BE2C (cell line): ENCODE measurements around the gene CLIC4.

Experiments
- DNase-seq: peaks from one replicate; pipeline ENCODE4 v3.0.0-alpha.2; 2020
- H3K27me3 ChIP-seq: fragments of 250-450 bp; sonication (Bioruptor Pico); 2 replicates; pipeline ENCODE4 v1.5.1; 2020; ENCODE audit warnings: mild to moderate bottlenecking
- H3K36me3 ChIP-seq: fragments of 250-450 bp; sonication (Bioruptor Pico); 2 replicates; pipeline ENCODE4 v1.5.1; 2020; ENCODE audit warnings: mild to moderate bottlenecking
- H3K4me1 ChIP-seq: fragments of 250-450 bp; sonication (Bioruptor Pico); 2 replicates; pipeline ENCODE4 v1.5.1; 2020
- H3K4me3 ChIP-seq: 2 replicates; pipeline ENCODE4 v1.5.1; 2011; ENCODE audit warnings: low read depth, low read length
- H3K9me3 ChIP-seq: fragments of 250-450 bp; sonication (Bioruptor Pico); 2 replicates; pipeline ENCODE4 v1.5.1; 2020
- TF ChIP-seq, protein P1 (sequence below): IDR thresholded peaks from 2 replicates; pipeline ENCODE4 v1.5.1; 2012; ENCODE audit warnings: mild to moderate bottlenecking, low read depth, low read length

CLIC4 gene

DNA sequence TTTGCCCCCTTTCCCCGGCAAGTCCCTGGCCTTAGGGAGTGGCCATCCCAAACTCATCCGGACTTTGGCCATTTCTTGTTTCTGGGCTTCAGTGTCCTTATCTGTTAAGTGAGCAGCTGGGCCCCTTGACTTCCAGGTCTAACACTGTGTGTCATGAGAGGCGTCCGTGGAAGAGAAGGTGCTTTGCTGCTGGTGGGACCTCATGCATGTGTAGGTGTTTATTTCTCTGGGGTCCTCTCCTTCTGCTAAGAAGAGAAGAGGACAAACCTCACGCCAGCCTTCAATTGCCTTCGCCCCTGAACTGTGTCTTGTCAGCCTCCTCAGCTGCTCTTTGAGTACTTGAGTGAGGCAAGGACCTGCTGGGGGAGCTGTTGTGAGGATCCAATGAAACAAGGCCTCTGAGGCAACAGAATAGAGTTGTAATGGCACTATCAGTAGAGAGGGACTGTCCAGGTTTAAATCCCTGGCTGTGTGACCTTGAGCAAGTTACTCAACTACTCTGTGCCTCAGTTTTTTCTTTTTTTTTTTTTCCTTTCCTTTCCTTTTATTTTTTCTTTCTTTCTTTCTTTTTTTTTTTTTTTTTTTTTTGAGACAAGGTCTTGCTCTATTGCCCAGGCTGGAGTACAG lies 112.4 kb downstream of the CLIC4 start:
- no peaks in the 10 kb centered on the region for H3K9me3 ChIP-seq
- TF ChIP-seq, protein P1, sequence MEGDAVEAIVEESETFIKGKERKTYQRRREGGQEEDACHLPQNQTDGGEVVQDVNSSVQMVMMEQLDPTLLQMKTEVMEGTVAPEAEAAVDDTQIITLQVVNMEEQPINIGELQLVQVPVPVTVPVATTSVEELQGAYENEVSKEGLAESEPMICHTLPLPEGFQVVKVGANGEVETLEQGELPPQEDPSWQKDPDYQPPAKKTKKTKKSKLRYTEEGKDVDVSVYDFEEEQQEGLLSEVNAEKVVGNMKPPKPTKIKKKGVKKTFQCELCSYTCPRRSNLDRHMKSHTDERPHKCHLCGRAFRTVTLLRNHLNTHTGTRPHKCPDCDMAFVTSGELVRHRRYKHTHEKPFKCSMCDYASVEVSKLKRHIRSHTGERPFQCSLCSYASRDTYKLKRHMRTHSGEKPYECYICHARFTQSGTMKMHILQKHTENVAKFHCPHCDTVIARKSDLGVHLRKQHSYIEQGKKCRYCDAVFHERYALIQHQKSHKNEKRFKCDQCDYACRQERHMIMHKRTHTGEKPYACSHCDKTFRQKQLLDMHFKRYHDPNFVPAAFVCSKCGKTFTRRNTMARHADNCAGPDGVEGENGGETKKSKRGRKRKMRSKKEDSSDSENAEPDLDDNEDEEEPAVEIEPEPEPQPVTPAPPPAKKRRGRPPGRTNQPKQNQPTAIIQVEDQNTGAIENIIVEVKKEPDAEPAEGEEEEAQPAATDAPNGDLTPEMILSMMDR, result no peak
- no peak for DNase-seq
- no peak overlapping the region for H3K4me3 ChIP-seq
- H3K36me3 ChIP-seq, result no peaks in the 10 kb centered on the region
- no peaks in the 10 kb centered on the region for H3K27me3 ChIP-seq
- no peaks in the 10 kb centered on the region for H3K4me1 ChIP-seq

DNA sequence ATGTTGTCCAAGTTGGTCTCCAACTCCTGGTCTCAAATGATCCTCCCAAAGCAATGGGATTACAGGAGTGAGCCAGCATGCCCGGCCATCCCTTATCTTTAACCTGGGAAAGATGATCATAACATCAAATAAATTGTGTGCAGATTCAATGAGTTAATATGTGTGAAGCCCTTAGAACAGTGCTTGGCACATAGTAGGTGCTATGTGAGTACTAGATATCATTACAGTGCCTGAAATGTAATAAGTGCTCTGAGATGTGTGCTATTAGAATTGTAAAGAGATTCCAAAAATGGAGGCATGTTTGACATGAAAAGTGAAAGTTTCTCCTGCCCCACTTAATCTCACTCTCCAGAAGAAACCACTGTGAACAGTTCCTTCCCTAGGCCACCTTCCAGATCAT lies 113.0 kb downstream of the CLIC4 start:
- TF ChIP-seq, protein P1, result no peak
- H3K27me3 ChIP-seq, result no peaks in the 10 kb centered on the region
- no peaks in the 10 kb centered on the region for H3K36me3 ChIP-seq
- no peaks in the 10 kb centered on the region for H3K4me1 ChIP-seq
- no peaks in the 10 kb centered on the region for H3K9me3 ChIP-seq
- no peak for DNase-seq
- no peak overlapping the region for H3K4me3 ChIP-seq

DNA sequence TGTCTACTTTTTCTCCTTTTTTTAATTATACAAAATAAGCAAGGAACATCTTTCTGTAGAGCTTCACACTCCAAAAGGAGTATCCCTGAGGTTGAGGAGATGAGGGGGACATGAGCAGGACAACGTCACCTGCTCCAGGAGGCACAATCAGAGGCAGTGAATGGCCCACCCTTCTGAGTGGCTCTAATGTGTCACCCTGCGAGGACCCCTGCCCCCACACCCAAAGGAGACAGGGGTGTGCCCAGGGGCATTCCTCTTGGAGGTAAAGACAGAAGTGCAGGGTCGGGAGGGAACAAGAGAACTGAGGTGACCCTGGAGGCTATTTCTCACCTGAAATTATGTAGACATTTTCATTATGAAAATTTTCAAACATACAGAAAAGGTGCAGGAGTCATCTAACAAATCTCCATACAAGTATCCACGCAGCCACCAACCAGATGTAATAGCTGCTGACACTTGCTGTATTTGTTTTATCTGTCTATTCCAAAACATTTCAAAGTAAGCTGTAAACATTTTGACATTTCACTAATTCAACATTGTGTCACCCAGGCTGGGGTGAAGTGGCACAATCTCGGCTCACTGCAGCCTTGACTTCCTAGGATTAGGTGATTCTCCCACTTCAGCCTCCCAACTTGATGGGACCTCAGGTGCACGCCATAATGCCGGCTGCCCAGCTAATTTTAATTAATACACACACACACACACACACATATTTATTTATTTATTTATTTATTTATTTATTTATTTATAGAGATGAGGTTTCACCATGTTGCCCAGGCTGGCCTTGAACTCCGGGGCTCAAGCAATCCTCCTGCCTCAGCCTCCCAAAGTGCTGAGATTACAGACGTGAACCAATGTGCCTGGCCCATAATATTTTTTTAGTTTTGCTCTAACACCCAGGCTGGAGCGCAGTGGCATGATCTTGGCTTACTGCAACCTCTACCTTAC lies 114.1 kb downstream of the CLIC4 start:
- no peaks in the 10 kb centered on the region for H3K36me3 ChIP-seq
- DNase-seq, result no peak
- TF ChIP-seq, protein P1, result no peak
- no peaks in the 10 kb centered on the region for H3K4me1 ChIP-seq
- H3K9me3 ChIP-seq, result no peaks in the 10 kb centered on the region
- H3K4me3 ChIP-seq, result no peak overlapping the region
- no peaks in the 10 kb centered on the region for H3K27me3 ChIP-seq

DNA sequence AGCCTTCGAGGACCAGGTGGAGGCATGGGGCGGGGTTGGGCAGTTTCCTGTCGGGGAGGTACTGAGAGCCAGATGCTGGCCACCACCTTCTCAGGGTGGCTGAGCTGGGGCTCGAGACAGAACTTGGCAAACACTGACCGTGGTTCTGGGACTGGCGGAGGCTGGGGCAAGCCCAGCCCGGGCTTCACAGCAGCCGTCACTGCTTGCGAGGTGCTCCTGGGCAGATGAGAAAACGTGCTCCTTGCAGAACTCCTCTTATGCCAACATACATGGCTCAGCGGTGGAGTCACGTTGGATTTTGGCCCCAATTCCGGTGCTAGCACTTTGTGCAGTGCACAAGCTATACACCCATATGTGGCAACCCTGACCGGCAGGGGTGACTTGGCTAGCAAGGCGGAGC lies 115.6 kb downstream of the CLIC4 start:
- H3K4me3 ChIP-seq, result no peak overlapping the region
- H3K4me1 ChIP-seq, result no peaks in the 10 kb centered on the region
- H3K9me3 ChIP-seq, result no peaks in the 10 kb centered on the region
- H3K27me3 ChIP-seq, result no peaks in the 10 kb centered on the region
- TF ChIP-seq, protein P1, result no peak
- H3K36me3 ChIP-seq, result no peaks in the 10 kb centered on the region
- DNase-seq, result no peak

DNA sequence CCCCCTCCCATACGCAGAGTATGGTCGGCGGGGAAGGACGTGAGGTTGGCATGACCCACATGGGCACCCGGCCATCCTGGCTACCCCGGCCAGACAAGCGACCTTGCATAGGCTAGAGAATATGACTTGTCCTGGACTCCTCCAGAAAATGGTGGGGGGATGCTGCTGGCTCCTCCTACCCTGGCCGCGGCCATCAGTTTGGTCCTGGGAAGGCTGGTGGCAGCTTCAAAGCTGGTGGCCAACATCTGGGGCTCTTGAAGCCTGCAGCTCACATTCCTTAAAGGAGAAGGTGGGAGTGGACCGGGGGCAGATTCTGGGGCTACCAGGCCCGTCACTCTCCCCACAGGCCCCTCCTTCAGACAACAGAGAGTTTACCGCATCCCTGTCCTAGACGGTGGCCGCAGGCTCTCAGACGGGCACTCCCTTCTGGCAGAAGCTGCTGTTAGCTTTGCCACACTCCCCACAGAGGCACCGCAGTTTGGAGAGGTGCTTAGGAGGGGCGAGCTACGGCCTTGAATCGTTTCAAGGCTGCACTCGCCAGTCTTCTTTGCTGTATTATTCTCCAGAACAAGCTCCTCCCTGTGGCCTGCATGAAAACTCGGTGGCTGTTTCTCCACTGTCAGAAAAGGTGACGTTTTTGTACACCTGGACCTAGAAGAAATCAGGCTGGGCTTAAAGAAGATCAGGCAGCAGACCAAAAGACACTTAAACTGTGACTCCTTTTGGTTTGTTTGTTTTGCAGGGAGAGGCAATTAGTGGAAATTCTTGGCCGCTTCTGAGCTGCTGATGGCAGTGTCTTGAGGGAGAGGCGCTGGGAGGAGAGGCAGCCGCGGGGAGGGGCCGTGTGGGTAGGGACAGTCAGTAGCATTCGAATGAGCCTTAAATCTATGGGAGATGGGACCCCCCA lies 116.8 kb downstream of the CLIC4 start:
- Histone ChIP-seq H3K9me3 (no peaks in the 10 kb centered on the region), H3K27me3 (no peaks in the 10 kb centered on the region), H3K4me1 (no peaks in the 10 kb centered on the region), H3K36me3 (no peaks in the 10 kb centered on the region), H3K4me3 (no peak overlapping the region)
- no peak for DNase-seq
- TF ChIP-seq, protein P1, result no peak
